ENCODE results near the gene ATF7.

ATF7 gene

DNA sequence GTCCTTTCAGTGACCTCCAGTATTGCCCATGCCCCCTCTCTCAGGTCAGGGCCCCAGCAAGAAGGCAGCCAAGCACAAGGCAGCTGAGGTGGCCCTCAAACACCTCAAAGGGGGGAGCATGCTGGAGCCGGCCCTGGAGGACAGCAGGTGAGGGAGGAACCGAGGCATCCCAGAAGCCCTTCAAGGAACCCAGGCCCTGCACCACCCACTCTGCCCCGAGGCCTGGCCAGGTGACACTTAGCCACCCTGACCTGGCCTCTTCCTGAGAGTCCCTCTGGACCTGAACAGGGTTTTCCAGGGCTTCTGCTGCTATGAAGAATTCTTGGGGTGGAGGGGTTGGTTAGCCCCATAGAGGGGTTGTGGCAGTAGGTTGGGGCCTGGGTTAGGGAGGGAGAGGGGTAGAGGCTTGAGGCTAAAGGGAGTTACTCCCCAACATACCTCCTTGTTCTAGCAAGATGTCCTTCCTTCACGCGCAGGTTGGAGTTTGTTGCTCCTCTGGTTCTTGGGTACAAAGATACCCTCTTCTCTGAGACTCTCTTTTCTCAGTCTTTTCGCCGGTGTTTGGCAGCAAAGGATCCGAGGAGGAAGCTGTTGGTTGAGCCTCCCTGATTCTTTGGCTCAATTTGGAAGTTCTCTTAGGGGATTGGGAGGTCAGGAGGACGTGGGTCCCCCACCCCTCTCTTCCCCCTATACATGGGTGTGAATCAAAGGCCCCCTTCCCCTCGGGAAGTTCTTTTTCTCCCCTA lies 123.0 kb downstream of the ATF7 start:
- H3K4me3 ChIP-seq (replicated peaks; ENCODE audit: insufficient read depth, low read length) = peak overlapping the region; percentile 84
- peak overlapping the region; percentile 97 for H3K27ac ChIP-seq (replicated peaks)
- H3K27me3 ChIP-seq (ENCODE audit: insufficient read depth, poor library complexity, severe bottlenecking) = no peaks in the 10 kb centered on the region
- DNase-seq (ENCODE audit: low read depth in 1 of 2, low spot score in 1 of 2) = no peak
- TF ChIP-seq GABPA (IDR thresholded peaks at IDR 0.05; ENCODE audit: low read depth) = no peak
- no peak for TF ChIP-seq POLR2AphosphoS5 (IDR thresholded peaks at IDR 0.05; ENCODE audit: low read depth)
- TF ChIP-seq, protein P1, sequence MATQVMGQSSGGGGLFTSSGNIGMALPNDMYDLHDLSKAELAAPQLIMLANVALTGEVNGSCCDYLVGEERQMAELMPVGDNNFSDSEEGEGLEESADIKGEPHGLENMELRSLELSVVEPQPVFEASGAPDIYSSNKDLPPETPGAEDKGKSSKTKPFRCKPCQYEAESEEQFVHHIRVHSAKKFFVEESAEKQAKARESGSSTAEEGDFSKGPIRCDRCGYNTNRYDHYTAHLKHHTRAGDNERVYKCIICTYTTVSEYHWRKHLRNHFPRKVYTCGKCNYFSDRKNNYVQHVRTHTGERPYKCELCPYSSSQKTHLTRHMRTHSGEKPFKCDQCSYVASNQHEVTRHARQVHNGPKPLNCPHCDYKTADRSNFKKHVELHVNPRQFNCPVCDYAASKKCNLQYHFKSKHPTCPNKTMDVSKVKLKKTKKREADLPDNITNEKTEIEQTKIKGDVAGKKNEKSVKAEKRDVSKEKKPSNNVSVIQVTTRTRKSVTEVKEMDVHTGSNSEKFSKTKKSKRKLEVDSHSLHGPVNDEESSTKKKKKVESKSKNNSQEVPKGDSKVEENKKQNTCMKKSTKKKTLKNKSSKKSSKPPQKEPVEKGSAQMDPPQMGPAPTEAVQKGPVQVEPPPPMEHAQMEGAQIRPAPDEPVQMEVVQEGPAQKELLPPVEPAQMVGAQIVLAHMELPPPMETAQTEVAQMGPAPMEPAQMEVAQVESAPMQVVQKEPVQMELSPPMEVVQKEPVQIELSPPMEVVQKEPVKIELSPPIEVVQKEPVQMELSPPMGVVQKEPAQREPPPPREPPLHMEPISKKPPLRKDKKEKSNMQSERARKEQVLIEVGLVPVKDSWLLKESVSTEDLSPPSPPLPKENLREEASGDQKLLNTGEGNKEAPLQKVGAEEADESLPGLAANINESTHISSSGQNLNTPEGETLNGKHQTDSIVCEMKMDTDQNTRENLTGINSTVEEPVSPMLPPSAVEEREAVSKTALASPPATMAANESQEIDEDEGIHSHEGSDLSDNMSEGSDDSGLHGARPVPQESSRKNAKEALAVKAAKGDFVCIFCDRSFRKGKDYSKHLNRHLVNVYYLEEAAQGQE (IDR thresholded peaks at IDR 0.05; ENCODE audit: insufficient replicate concordance, low read depth) = no peak
- TF ChIP-seq, protein P2, sequence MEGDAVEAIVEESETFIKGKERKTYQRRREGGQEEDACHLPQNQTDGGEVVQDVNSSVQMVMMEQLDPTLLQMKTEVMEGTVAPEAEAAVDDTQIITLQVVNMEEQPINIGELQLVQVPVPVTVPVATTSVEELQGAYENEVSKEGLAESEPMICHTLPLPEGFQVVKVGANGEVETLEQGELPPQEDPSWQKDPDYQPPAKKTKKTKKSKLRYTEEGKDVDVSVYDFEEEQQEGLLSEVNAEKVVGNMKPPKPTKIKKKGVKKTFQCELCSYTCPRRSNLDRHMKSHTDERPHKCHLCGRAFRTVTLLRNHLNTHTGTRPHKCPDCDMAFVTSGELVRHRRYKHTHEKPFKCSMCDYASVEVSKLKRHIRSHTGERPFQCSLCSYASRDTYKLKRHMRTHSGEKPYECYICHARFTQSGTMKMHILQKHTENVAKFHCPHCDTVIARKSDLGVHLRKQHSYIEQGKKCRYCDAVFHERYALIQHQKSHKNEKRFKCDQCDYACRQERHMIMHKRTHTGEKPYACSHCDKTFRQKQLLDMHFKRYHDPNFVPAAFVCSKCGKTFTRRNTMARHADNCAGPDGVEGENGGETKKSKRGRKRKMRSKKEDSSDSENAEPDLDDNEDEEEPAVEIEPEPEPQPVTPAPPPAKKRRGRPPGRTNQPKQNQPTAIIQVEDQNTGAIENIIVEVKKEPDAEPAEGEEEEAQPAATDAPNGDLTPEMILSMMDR (IDR thresholded peaks at IDR 0.05; ENCODE audit: insufficient read depth, low read length) = no peak
- TF ChIP-seq SPI1 (IDR thresholded peaks at IDR 0.05; ENCODE audit: borderline replicate concordance, low read depth) = no peak

DNA sequence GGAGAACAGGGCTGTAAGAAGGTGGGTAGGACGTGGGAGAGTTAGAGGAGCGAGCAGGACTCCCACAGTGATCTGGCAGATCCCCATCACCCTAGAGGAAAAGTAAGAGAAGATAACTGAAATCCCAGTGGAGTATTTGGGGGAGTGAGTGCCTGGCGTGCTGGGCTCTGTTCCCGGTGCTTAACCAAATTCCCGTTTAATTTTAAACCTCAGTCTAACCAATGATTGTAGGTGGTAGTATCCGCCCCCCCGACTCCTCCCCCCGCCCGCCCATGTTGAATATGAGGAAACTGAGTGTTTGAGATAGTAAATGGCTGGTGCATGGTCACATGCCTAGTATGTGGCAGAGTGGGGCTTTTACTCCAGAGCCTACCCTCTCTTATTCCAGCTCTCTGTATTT lies 123.9 kb downstream of the ATF7 start:
- peak overlapping the region; percentile 97 for H3K27ac ChIP-seq (replicated peaks)
- H3K27me3 ChIP-seq (ENCODE audit: insufficient read depth, poor library complexity, severe bottlenecking) = no peaks in the 10 kb centered on the region
- TF ChIP-seq, protein P2 (IDR thresholded peaks at IDR 0.05; ENCODE audit: insufficient read depth, low read length) = no peak
- TF ChIP-seq SPI1 (IDR thresholded peaks at IDR 0.05; ENCODE audit: borderline replicate concordance, low read depth) (no peak), POLR2AphosphoS5 (IDR thresholded peaks at IDR 0.05; ENCODE audit: low read depth) (no peak), GABPA (IDR thresholded peaks at IDR 0.05; ENCODE audit: low read depth) (no peak)
- TF ChIP-seq, protein P1 (IDR thresholded peaks at IDR 0.05; ENCODE audit: insufficient replicate concordance, low read depth) = no peak
- peak overlapping the region; percentile 84 for H3K4me3 ChIP-seq (replicated peaks; ENCODE audit: insufficient read depth, low read length)
- DNase-seq (ENCODE audit: low read depth in 1 of 2, low spot score in 1 of 2) = peak in 1 of 2 experiments; percentile 25

DNA sequence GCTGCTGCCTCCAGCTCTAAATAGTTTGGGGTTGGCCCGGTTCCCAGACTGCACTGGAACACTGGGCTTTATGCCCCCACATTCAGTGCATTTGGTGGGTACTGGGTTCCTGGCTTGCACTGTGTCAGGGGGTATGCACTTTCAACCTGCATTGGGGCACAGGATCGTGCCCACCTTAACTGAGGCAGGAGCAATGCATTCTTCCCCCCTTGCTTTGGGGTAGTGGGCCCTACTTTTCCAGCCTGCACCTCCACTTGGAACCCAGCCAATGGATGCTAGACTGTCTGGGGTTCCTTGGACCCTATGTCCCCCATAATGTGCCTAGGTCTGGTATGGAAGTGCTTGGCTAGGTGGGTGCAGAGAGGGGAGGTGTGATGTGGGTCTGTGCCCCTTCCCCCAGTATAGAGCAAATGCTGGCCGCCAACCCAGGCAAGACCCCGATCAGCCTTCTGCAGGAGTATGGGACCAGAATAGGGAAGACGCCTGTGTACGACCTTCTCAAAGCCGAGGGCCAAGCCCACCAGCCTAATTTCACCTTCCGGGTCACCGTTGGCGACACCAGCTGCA lies 124.5 kb downstream of the ATF7 start:
- peak in 1 of 2 experiments; percentile 41 for DNase-seq (ENCODE audit: low read depth in 1 of 2, low spot score in 1 of 2)
- no peak for TF ChIP-seq GABPA (IDR thresholded peaks at IDR 0.05; ENCODE audit: low read depth)
- TF ChIP-seq, protein P2 (IDR thresholded peaks at IDR 0.05; ENCODE audit: insufficient read depth, low read length) = no peak
- TF ChIP-seq, protein P1 (IDR thresholded peaks at IDR 0.05; ENCODE audit: insufficient replicate concordance, low read depth) = no peak
- no peak for TF ChIP-seq POLR2AphosphoS5 (IDR thresholded peaks at IDR 0.05; ENCODE audit: low read depth)
- no peak for TF ChIP-seq SPI1 (IDR thresholded peaks at IDR 0.05; ENCODE audit: borderline replicate concordance, low read depth)
- peak overlapping the region; percentile 84 for H3K4me3 ChIP-seq (replicated peaks; ENCODE audit: insufficient read depth, low read length)
- peak overlapping the region; percentile 97 for H3K27ac ChIP-seq (replicated peaks)
- no peaks in the 10 kb centered on the region for H3K27me3 ChIP-seq (ENCODE audit: insufficient read depth, poor library complexity, severe bottlenecking)

Data from HL-60 (cell line).